ENCODE measurements around the gene SLC22A15.

The SLC22A15 gene

DNA sequence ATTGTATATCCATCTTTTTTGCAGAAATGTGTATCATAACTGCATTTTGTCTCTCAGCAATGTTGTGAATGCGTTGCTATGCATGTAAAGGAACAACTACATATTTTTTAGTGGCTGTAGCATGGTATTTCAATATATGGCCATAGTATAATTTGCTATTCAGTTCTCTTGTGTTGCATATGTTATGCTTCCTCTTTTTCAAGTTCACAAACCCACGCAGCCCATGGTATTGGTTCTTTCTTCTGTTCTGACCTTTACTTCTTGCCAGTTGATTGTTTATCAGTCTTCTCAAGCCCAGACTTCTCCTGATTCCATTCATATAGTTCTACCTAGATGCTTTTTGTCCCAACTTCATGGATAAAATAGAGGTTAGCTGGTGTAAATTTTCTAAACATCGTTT is 6.1 kb downstream of the SLC22A15 start:
- no peak for DNase-seq

DNA sequence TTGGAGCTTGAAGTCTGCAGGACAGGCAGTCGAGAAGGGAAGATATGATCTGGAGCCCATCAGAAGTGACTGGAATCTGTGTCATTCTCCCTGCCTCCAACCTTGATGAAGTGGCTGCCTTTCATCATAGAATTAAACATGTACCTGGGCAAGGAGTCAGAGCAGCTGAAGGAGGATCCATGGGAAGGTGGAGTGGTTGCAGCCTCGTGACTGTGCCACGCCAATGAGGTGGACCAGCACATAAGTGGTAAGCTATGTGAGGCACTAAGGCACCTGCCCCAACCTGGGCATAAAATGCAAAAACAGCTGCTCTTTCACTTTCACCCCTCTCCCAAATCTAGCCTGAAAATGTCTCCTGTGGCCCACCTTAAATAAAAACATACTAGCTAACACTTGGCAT is 7.3 kb downstream of the SLC22A15 start:
- DNase-seq, result no peak

DNA sequence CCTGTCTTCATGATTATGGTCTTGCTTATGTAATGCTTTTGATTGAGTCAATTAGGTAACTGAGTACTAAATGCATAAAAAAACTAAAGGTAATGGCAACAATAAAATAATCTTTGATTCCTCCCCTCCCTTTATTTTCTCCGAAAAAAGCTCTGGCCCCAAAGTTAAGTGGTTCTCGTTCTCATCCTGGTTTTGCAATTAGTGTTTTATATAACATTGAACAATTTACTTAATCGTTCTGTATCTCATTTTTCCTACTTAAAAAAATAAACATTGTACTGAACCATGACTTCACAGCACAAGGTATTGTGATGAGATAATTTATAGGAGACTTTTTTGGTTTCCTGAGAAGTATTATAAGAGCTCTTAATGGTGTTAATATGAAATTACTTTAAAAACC is 11.3 kb downstream of the SLC22A15 start:
- no peak for DNase-seq

DNA sequence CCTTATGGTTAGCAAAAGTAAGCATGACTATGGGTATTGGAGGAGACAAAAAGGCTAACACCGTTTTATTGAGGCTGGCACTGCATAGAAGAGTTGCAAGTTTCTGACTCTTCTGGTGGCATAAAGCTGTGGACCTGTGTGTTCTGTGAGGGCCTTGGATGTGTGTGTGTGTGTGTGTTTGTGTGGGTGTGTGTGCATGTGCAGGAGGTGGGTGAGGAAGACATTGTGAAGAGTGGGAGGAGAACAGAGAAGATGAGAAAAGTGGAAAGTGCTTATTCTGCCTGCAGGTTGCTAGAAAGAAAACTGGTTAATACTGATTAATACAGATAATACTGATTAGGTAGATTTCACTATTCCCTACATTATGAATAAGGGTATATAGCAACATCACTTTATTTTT is 12.6 kb downstream of the SLC22A15 start:
- DNase-seq, result no peak

DNA sequence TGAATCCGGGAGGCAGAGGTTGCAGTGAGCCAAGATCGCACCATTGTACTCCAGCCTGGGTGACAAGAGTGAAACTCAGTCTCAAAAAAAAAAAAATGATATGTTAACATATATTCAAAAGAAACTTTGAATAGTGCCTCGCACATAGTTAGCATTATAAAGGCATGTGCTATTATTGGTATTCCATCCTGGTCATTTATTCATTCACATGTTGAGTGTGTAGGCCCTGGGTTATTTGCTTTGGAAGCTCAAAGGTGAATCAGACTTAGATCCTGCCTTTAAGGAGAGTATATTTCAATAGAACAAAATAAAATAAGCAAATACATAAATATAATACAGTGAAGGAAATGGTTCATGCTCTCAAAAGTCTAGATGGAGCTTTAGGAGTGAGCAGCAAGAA is 13.4 kb downstream of the SLC22A15 start:
- DNase-seq, result no peak

DNA sequence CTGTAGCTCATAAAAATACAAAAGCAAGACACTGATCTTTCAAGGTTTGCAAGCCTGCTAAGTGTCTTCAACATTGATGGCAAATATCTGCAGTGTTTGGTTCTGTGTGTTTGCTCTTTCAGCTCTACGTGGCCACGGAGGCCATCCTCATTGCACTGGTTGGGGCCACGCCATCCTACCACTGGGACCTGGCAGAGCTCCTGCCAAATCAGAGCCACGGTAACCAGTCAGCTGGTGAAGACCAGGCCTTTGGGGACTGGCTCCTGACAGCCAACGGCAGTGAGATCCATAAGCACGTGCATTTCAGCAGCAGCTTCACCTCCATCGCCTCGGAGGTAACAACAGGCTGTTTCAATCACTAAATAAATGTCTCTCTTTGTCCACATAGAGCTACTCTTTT is 15.6 kb downstream of the SLC22A15 start:
- no peak for DNase-seq

DNA sequence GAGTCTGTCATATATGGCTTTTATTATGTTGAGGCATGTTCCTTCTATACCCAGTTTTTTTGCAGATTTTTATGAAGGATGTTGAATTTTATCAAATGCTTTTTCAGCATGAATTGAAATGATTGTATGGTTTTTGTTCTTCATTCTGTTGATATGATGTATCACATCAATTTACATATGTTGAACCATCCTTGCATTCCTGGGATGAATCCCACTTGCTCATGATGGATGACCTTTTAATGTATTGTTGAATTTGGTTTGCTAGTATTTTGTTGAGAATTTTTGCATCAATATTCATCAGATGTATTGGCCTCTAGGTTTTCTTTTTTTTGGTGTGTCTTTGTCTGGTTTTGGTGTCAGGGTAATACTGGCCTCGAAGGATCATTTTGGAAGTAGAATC is 21.6 kb downstream of the SLC22A15 start:
- DNase-seq, result peak; percentile 43

DNA sequence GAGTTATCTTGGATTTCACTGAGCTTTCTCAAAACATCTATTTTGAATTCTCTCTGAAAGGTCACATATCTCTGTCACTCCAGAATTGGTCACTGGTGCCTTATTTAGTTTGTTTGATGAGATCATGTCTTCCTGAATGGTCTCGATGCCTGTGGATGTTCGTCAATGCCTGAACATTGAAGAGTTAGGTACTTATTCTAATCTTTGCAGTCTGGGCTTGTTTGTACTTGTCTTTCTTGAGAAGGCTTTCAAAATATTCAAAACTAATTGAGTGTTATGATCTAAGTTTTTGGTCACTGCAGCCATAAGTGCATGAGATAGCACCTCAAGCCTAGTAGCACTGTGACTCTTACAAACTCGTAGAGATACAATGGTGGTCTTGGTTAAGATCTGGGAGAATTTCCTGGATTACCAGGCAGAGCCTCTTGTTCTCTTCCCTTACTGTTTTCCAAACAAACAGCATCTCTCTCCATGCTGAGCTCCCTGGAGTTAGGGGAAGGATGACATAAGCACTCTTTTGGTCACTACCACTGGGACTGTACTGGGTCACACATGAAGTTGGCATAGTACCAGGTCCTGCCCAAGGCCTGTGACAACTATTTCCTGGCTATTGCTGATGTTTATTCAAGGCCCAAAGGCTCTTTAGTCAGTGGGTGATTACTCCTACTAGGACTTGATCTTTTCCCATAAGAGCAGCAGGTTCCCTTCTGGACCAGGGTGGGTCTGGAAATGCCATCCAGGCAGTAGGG is 25.6 kb downstream of the SLC22A15 start:
- DNase-seq, result no peak

DNA sequence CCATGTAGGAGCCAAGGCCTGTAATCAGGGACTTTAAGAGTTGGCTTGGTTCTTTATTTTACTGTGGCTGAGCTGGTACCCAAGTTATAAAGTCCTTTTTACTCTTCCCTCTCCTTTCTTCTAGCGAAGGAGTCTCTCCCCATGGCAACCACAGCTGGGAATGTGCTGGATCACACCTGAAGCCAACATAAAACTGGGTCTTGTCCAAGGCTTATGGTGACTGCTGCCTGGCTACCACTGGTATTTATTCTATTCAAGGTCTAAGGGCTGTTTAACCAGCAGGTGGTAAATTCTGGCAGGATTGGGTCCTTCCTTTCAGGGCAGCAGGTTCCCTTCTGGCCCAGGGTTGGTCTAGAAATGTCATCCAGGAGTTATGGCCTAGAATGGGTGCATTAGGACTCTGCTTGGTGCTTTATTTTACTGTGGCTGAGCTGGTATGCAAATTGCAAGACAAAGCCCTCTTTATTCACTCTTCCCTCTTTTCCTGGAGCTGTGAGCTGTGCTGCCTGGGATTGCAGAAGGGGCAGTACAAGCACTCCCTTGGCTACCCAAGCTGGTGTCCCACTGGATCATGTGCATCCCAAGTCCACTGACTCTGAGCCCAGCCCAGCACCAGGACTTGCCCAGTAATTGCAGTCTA is 26.6 kb downstream of the SLC22A15 start:
- no peak for DNase-seq

DNA sequence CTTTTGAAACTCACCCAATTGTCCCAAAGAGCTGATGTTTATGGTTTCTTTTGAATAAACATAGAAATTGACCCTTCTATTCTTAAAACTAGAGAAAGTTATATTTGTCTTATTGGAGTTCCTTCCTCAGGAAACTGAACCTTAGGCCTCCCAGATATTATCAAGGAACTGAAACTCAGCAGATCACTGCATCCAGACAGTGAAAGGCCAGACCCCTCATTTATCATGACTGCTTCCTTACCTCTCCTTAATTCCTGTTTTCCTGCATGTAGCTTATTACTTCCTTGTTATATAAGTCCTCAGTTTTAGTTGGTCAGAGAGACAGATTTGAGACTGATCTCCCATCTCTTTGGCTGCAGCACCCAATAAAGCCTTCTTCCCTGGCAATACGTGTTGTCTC is 27.5 kb downstream of the SLC22A15 start:
- no peak for DNase-seq

DNA sequence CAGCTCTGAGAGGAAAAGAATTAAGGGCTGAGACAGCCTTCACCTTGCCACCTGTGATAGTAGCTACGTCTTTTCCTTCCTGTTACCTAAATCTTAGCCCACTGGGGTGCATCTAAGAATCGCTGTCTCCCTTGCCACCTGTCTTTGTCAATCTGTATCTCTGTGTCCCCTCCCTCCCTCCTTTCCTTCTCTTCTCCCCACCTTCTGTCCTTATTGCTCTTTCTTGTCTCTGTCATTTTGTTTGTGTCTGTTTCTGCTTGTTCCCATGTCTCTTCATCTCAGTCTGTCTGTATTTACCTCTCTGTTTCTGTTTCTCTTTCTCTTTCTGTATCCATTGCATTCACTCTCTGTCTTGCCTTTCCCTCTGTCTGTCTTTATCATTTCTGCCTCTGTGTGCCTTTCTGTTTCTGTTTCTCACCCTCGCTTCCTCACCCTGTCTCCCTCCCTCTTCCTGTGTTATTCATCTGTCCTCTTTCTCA is 30.2 kb downstream of the SLC22A15 start:
- no peak for DNase-seq

DNA sequence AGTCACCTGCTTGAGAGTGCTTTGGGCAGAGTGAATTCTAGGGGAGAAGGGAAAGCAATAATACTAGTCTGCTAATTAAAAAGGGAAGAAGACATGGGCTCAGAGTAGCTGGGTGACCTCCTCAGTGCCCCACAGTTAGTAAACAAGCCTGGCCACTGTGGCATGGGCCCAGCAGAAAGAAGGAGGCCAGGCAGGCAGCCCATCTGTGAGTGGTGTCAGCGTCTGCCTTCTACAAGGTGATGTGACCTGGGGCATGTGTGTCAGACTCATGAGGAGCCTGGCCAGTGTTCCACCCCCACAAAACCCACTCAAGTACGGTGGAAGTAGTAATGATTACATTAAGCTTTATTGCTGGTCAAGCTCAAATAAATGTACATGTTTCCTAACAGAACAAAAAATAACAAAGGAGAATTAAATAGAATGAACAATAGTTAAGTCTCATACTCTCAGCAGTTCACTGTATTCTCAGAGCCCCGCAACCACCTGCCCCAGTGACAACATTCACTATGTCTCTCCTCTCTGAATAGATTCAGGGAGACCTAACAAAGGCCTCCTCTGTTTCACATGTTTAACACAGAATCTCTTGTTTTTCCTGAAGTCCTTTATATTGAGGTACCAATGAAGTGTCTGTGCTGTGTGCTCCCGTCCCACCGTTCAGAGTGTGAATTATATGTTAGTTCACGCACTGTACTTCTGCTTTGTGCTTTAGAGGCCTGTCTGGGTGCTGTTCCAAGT is 32.5 kb downstream of the SLC22A15 start:
- DNase-seq, result peak; percentile 8

DNA sequence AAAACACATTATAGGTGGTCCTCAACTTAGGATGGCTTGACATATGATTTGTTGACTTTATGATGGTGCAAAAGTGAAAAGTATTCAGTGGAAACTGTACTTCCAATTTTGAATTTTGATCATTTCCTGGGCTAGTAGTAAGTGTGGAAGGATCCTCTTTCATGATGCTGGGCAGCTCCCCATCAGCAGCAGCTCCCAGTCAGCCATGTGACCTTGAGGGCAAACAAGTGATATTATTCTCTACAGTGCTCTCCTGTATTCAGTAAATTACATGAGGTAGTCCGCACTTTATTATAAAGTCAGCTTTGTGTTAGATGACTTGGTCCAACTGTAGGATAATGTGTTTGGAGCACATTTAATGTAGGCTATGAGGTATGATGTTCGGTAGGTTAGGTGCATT is 36.4 kb downstream of the SLC22A15 start:
- no peak for DNase-seq

DNA sequence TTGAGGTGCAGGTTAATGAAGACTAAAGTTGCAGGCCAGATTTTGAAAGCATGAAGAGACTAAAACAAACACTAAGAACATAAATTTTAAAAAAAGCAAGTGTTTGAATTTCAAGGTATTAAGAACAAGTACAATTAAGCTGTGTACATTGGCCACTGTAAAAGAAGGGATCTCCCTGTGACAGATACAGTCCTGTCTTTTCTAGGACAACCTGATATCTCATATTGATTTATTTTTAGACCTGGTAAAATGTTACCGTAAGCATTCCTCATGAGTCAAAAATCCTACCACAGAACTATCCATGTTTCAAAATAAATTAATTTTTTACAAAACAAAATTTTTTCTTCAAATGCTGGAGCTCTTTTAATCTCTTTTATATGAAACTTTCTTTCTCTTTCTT is 39.4 kb downstream of the SLC22A15 start:
- DNase-seq, result no peak

DNA sequence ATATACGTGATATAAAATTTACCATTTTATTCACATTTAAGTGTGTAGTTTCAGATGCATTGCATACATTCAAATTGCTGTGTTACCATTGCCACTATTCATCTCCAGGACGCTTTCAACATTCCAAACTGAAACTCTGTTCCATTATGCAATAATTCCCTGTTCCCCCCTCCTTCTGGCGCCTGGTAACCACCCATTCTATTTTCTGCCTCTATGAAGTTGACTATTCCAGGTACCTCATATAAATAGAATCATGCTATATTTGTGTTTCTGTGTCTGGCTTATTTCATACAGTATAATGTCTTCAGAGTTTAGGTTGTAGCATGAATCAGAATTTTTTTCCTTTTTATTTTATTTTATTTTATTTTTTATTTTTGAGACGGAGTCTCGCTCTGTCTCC is 41.7 kb downstream of the SLC22A15 start:
- DNase-seq, result no peak

DNA sequence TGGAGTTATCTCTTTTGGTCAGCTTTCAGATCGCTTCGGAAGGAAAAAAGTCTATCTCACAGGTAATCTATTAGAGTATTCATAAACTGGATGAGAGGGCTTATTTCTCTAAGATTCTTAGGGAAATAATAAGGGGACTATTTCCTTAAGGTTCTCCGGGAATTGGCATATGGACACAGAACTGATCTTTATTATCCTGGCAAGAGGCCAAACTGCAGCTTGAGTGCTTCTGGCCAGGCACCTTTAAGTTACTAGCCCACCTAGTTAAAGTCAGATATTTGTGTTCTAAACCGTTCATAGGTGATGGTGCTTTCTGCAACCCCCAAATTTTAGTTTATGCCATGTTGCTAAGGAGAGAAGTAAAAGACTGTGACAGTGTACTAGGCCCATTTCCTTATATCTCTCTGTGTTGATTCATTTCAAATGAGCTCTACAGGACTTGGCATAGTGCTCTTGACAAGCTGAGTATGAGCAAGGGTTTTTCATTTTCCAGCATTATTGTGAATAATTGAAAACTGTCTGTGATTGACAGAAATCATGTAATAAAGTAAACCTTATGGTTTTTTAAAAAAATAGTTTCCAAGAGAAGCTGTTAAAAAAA is 43.4 kb downstream of the SLC22A15 start:
- DNase-seq, result no peak

DNA sequence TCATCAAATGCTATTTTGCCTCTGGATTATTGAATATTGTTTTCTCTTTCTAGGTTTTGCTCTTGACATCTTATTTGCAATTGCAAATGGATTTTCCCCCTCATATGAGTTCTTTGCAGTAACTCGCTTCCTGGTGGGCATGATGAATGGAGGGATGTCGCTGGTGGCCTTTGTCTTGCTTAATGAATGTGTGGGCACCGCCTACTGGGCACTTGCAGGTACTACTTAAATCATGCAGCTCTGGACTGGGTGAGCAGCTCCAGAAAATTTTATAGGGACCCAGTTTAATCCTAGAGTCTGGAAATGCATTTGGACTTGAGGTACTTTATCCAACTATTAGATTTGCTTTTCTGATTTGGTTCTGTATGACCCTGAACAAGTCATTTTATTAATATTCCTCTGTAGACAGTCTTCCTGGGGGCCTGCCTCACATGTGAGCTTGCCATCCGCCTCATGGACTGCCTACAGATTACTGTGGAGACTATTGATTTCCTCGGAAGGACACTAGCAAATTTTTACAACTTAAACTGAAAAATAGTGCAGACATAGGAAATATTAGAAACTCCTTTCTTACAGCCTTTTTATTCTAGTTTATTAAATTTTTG is 44.5 kb downstream of the SLC22A15 start:
- DNase-seq, result peak; percentile 80

DNA sequence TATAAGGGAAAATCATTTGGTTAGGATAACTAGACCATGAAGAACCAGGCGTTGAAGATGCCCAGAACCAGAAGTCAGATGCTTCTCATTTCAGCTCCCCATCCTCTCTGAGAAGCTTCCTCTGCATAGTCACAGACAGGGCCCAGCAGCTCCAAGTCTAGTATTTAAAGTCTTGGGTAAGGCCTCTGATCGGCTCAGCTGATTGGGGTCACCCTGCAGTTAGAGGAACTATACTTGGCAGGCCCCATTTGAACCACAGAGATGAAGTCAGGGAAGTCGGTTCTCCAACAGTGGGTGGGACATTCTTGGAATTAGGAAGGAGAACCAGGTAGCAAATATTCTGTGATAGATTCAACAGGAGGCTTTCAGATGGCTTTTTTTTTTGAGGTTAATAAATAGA is 48.3 kb downstream of the SLC22A15 start:
- DNase-seq, result no peak

DNA sequence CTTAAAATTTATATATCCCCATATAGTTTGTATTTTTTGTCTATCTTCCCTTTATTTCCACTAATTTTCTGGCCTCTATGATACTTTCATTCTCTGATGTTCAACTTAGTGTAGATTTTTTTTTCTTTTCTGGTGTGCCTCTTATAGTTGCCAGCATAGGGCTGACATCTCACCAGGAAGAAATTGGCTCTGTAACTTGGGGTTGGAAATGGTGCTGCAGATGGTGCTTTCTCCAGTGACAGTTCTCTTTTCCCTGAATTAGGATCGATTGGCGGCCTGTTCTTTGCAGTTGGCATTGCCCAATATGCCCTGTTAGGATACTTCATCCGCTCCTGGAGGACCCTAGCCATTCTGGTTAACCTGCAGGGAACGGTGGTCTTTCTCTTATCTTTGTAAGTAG is 50.3 kb downstream of the SLC22A15 start:
- DNase-seq, result no peak

DNA sequence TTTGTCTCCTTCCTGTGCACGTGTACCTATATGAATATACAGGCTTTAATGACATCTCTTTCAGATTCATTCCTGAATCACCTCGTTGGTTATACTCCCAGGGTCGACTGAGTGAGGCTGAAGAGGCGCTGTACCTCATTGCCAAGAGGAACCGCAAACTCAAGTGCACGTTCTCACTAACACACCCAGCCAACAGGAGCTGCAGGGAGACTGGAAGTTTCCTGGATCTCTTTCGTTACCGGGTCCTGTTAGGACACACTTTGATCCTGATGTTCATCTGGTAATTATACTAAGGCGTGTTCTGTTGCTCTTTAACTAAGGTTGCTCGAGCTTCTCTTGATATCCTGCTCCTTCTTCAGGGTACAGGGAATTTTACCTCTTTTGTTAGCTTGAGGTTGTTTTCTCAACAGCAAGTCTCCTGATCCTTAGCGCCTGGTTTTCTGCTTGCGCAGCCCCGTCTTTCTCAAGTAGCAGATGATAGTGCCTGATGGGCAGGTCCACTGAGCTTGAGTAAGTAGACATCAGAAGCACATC is 55.1 kb downstream of the SLC22A15 start:
- no peak for DNase-seq

DNA sequence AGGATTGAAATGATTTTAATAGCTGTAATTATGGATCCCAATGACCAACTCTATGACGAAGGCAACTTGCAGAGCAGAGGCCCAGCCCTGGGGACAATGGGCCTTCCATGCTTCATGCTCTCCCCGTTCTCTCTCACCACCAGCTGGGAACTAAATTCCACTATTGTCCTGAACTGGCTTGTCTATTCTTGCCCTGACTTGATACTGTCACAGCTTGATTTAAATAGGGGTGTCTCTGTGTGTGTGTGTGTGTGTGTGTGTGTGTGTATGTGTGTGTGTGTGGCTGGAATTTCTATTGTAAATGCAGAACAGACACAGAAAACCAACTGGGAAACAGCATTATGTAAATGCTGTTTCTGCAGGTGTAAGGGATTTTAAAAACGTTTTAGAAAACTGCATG is 57.0 kb downstream of the SLC22A15 start:
- peak; percentile 83 for DNase-seq

DNA sequence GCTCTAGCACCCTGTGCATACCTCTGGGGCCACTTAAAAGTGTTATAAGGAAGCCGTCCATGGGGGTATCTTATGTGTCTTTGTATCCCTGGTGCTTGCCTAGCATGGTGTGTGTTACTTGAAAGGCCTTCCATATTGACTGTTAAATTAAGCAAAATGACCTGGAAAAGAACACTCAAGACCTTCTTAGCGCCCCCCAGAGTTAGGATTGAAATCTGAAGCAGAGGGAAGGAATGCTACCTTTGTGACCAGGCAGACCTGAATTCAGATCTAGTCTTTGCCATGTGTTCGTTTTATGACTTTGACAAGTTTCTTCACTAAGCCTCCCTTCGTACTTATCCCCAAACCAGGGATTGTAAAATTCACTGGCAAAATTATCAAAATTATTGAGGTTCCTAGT is 59.9 kb downstream of the SLC22A15 start:
- no peak for DNase-seq

DNA sequence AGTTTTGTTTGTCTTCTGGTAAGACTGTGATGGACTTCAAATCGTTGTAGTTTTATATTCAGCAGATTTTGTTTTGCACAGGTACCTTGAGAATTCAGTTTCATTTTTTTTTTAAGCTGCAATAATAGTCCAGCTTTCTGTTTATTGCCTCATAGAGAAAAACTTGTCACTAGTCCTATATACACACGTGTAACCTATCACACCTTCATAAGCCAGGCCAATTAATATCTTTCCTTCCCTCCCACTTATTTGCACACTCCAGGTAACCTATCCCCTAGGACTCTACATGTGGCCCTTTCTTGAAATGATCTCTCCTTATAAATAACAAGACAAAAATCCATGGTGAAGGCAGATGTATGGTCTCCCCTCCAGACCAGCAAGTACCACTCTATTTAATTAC is 62.4 kb downstream of the SLC22A15 start:
- DNase-seq, result no peak
